ENCODE data around the gene FBXL4. TPM values are rescaled to one million over a fixed set of nuclear protein-coding genes. Genes with fewer than 3 reads are reported as not detected.
"Not testable (repeated sequence)": the region's sequence is repeated elsewhere in the genome, so short reads cannot be mapped to it uniquely, and the experiment has no call there.

FBXL4 gene
- total RNA-seq, 4 donors from 2014 or later, result 33.1 to 49.9 (median 42.8) TPM

DNA sequence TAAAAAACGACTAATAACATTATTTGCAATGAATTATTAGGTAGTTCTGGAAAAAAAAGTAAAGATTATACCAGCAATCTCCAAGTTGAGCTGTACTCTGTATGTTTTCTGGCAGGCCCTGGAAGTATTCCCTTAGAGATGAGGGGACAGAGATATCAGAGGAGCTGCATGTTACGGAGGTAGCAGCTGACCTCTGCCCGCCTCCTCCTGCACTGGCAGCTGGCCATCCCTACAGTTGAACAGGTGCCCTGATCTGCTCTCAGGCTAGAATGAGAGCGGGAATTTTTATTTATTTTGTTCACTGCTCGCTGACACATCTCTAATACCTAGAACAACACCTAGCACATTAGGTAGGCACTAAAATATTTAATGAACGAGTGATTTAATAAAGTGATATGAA lies 23.1 kb downstream of the FBXL4 start:
- H3K4me3 ChIP-seq (replicated peaks in 1 of 3), result no peak overlapping the region
- no peak for TF ChIP-seq POLR2A (IDR thresholded peaks at IDR 0.05)
- TF ChIP-seq, protein P1, sequence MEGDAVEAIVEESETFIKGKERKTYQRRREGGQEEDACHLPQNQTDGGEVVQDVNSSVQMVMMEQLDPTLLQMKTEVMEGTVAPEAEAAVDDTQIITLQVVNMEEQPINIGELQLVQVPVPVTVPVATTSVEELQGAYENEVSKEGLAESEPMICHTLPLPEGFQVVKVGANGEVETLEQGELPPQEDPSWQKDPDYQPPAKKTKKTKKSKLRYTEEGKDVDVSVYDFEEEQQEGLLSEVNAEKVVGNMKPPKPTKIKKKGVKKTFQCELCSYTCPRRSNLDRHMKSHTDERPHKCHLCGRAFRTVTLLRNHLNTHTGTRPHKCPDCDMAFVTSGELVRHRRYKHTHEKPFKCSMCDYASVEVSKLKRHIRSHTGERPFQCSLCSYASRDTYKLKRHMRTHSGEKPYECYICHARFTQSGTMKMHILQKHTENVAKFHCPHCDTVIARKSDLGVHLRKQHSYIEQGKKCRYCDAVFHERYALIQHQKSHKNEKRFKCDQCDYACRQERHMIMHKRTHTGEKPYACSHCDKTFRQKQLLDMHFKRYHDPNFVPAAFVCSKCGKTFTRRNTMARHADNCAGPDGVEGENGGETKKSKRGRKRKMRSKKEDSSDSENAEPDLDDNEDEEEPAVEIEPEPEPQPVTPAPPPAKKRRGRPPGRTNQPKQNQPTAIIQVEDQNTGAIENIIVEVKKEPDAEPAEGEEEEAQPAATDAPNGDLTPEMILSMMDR (IDR thresholded peaks at IDR 0.05), result no peak
- H3K27ac ChIP-seq, result peak overlapping the region in 2 of 3 donors; percentile 1 to 5
- no peaks in the 10 kb centered on the region for H3K36me3 ChIP-seq
- peak; percentile 80 to 88 for DNase-seq
- intact Hi-C loops (cut with DNase I), result no loop called here
- no peaks in the 10 kb centered on the region for H3K9me3 ChIP-seq
- 42% methylated on average over 6 of the region's 6 CpGs for WGBS, 2 donors
- peaks cover 24 to 33% of the 10 kb centered on the region in 2 donors for H3K4me1 ChIP-seq
- H3K27me3 ChIP-seq, result no peaks in the 10 kb centered on the region

DNA sequence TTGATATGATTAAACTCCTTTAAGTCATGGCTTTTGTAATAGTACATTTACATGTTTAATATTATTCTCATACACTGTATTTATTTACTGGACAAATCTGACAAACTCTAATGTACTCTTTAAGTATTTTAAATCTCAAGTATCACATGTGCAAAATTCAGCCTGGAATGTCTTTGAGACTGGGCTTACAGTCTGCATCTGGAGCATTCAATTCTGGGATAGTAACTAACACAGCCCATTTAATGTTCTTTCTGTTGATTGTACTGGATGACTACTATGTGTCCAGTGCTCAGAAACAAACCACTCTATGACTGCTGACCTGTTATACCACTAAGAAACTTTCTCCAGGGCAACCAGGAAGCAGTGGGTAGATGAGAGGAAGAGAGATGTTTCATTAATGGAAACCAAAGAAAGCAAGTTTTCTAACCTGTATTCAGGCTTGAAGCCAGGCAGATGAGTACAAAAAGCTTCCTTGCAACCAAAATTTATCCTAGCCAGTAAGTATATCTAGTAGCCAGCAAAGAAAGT lies 26.8 kb downstream of the FBXL4 start:
- intact Hi-C loops (cut with DNase I), result no loop called here
- Histone ChIP-seq H3K27ac (no peak overlapping the region), H3K4me1 (peaks cover 5 to 7% of the 10 kb centered on the region in 2 donors), H3K27me3 (no peaks in the 10 kb centered on the region), H3K4me3 (replicated peaks in 1 of 3) (no peak overlapping the region), H3K9me3 (no peaks in the 10 kb centered on the region), H3K36me3 (no peaks in the 10 kb centered on the region)
- TF ChIP-seq POLR2A (IDR thresholded peaks at IDR 0.05), result no peak
- TF ChIP-seq, protein P1 (IDR thresholded peaks at IDR 0.05), result no peak
- DNase-seq, result no peak

DNA sequence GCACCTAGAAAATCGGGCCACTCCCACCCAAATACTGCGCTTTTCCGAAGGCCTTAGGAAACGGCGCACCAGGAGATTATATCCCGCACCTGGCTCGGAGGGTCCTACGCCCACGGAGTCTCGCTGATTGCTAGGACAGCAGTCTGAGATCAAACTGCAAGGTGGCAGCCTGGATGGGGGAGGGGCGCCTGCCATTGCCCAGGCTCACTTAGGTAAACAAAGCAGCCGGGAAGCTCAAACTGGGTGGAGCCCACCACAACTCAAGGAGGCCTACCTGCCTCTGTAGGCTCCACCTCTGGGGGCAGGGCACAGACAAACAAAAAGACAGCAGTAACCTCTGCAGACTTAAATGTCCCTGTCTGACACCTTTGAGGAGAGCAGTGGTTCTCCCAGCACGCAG lies 36.8 kb downstream of the FBXL4 start:
- 95 to 100% methylated on average over 5 to 12 of the region's 13 CpGs for WGBS, 2 donors
- H3K9me3 ChIP-seq; intact Hi-C loops (cut with DNase I); H3K36me3 ChIP-seq; H3K27me3 ChIP-seq; H3K4me3 ChIP-seq (replicated peaks in 1 of 3); DNase-seq; H3K4me1 ChIP-seq; H3K27ac ChIP-seq: not testable (repeated sequence)

DNA sequence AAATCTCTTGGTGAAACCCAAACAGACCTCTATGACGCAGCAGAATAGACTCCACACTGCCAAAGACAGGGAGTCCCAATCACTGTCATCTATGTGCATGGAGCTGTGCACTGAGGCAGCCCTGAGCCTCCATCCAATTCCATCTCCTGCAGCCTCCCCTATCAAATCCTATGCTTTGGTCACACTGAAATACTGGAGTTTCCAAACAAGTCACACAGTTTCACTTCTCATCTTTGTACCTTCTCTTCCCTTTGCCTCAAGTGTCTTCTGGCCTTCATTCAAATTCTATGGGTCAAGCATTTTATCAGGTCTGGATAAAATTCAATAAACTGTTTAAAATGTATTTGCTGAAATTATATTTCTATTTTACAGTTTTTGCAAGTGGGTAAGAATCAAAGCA lies 38.5 kb downstream of the FBXL4 start:
- no peak overlapping the region for H3K4me3 ChIP-seq (replicated peaks in 1 of 3)
- intact Hi-C loops (cut with DNase I), result no loop called here
- H3K36me3 ChIP-seq, result peaks cover 0 to 3% of the 10 kb centered on the region in 2 donors
- 97 to 100% methylated on average over 1 of the region's 1 CpG for WGBS, 2 donors
- no peaks in the 10 kb centered on the region for H3K4me1 ChIP-seq
- no peak for TF ChIP-seq POLR2A (IDR thresholded peaks at IDR 0.05)
- TF ChIP-seq, protein P1 (IDR thresholded peaks at IDR 0.05), result no peak
- H3K9me3 ChIP-seq, result no peaks in the 10 kb centered on the region
- H3K27me3 ChIP-seq, result no peaks in the 10 kb centered on the region
- DNase-seq, result no peak
- no peak overlapping the region for H3K27ac ChIP-seq

DNA sequence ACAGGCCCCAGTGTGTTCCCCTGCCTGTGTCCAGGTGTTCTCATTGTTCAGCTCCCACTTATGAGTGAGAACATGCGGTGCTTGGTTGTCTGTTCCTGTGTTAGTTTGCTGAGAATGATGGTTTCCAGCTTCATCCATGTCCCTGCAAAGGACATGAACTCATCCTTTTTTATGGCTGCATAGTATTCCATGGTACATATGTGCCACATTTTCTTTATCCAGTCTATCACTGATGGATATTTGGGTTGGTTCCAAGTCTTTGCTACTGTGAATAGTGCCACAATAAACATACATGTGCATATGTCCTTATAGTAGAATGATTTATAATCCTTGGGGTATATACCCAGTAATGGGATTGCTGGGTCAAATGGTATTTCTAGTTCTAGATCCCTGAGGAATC lies 41.4 kb downstream of the FBXL4 start:
- H3K36me3 ChIP-seq; H3K27ac ChIP-seq; H3K9me3 ChIP-seq; H3K27me3 ChIP-seq; DNase-seq; H3K4me1 ChIP-seq; intact Hi-C loops (cut with DNase I); H3K4me3 ChIP-seq (replicated peaks in 1 of 3): not testable (repeated sequence)
- WGBS, 2 donors, result 94 to 100% methylated on average over 1 of the region's 1 CpG

DNA sequence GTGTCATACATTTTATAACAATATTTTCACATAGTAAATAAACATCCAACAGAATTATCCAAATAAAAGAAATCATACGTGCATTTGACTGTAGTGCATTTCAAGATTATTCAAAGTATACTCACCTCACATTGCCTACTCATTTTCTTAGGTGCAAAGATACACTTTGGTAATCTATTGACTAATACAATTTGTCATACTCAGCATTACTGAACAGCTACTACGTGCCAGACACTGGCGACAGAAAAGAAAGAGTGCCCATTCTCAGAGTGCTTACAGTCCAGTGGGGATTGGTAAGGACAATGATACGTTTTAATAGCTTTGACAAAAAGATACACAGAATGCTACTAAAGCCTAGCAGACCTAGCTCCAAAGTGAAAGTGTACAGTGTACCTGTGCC lies 42.0 kb downstream of the FBXL4 start:
- Histone ChIP-seq H3K27me3 (no peaks in the 10 kb centered on the region), H3K4me1 (no peaks in the 10 kb centered on the region), H3K9me3 (no peaks in the 10 kb centered on the region), H3K36me3 (peaks cover 0 to 3% of the 10 kb centered on the region in 2 donors), H3K4me3 (replicated peaks in 1 of 3) (no peak overlapping the region), H3K27ac (no peak overlapping the region)
- DNase-seq, result no peak
- WGBS, 2 donors, result 96% methylated on average over 4 of the region's 4 CpGs
- no peak for TF ChIP-seq POLR2A (IDR thresholded peaks at IDR 0.05)
- TF ChIP-seq, protein P1 (IDR thresholded peaks at IDR 0.05), result no peak
- intact Hi-C loops (cut with DNase I), result no loop called here
